Astrocyte (in vitro differentiated cells and primary cell): ENCODE data around the gene KLLN.

ENCODE experiments used
- CTCF ChIP-seq: IDR thresholded peaks from 2 replicates; pipeline ENCODE4 v1.5.1; 2011; ENCODE audit warnings: low read depth, mild to moderate bottlenecking, inconsistent platforms, low read length, moderate library complexity; ENCODE audit not compliant: insufficient read depth
- EZH2 ChIP-seq: IDR thresholded peaks from 2 replicates; pipeline ENCODE4 v1.6.1; 2012; ENCODE audit warnings: mild to moderate bottlenecking, low read length, inconsistent platforms; ENCODE audit not compliant: insufficient read depth

DNA sequence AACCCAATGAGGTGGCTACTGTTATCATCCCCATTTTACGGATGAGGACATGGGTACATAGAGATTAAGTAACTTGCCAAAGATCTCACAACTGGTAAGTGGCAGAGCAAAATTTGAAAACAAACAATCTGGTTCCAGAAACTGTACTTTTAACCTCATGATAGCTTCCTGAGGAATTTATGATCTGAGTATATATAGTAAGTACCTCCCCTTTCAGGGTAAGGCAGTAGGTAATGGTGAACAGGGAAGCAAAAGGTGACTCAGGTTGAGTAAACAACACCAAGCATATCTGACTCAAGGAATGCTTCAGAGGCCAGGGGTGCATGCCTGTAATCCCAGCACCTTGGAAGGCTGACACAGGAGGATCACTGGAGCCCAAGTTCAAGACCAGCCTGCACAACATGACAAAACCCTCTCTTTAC is 21.1 kb downstream of the KLLN start:
- TF ChIP-seq CTCF (no peak), EZH2 (no peak)
